ENCODE results near the gene DHX58. TPM values are rescaled to one million over a fixed set of nuclear protein-coding genes. Genes with fewer than 3 reads are reported as not detected.
A peak's percentile ranks its signal among the peaks of the same experiment; 100 is the strongest.

DHX58 gene
- total RNA-seq, 1 donor from 2014 or later: 28.4 TPM

GRCh38 chr17:42097691-42098631 is 14.6 kb downstream of the DHX58 start, which contains the start of gene ZNF385C:
ZNF385C (minus strand) TSS chr17:42098473; CDS start chr17:42063056, 35,417 bp downstream.
- DNase-seq (ENCODE audit: low spot score): no peak
- H3K9me3 Mint-ChIP-seq: no peaks in the 10 kb centered on the region
- H3K4me1 Mint-ChIP-seq (ENCODE audit: low read depth): peaks cover 7% of the 10 kb centered on the region
- H3K36me3 Mint-ChIP-seq (ENCODE audit: low read depth): peaks cover 5% of the 10 kb centered on the region
- no peak within 1 kb of the TSS for H3K27ac Mint-ChIP-seq
- H3K27me3 Mint-ChIP-seq (ENCODE audit: insufficient read depth): peaks cover 29% of the 10 kb centered on the region
- H3K4me3 Mint-ChIP-seq: peak within 1 kb of the TSS; percentile 37
- intact Hi-C loops (cut with micrococcal nuclease): no loop called here

DNA sequence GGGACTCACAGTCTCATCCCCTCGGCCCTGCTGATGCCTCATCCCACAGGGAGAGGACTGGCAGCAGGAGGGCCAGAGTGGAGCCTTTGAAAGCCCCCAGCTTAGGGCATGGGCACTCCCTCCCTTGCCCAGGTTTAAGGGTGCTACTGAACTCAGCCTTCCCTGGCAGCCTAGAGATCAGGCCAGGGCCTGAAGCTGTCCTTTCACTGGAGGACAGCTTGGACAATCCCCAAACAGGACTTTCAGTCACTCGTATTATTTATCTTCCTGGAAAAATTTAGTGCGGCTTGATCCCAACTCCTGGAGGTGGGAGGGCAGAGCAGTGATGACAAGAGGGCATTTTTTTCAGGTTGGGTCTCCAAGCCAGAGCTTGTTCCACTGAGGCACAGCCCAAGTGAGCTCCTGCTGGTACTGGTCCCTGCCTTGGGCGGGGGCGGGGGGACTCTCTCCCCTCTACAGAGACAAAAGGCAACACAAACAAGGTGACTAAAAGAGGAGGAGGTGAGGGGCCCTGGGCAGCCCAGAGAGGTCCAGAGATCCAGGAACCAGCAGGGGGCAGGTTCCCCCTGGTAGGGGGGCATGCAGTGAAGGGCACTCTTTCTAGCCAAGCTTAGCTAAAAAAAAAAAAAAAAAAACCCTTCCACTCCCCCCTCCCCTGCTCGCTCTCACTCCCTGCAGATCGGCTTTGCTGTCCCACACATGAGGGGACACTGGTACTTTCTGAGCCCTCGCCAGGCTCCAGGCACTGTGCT is 16.0 kb downstream of the DHX58 start:
- Mint-ChIP-seq H3K36me3 (ENCODE audit: low read depth) (peaks cover 4% of the 10 kb centered on the region), H3K9me3 (no peaks in the 10 kb centered on the region), H3K4me3 (no peak overlapping the region), H3K27me3 (ENCODE audit: insufficient read depth) (peaks cover 34% of the 10 kb centered on the region), H3K27ac (no peak overlapping the region), H3K4me1 (ENCODE audit: low read depth) (peaks cover 7% of the 10 kb centered on the region)
- intact Hi-C loops (cut with micrococcal nuclease): no loop called here
- DNase-seq (ENCODE audit: low spot score): no peak

- H3K27me3 Mint-ChIP-seq (ENCODE audit: insufficient read depth): peaks cover 37% of the 10 kb centered on the region
- H3K4me1 Mint-ChIP-seq (ENCODE audit: low read depth): peaks cover 7% of the 10 kb centered on the region
- DNase-seq (ENCODE audit: low spot score): no peak
- no peak overlapping the region for H3K27ac Mint-ChIP-seq
- H3K4me3 Mint-ChIP-seq: no peak overlapping the region
- no peaks in the 10 kb centered on the region for H3K9me3 Mint-ChIP-seq
- H3K36me3 Mint-ChIP-seq (ENCODE audit: low read depth): no peaks in the 10 kb centered on the region
- intact Hi-C loops (cut with micrococcal nuclease): no loop called here
These were observed 18.0 kb downstream of the DHX58 start for GRCh38 chr17:42094375-42095069.

DNA sequence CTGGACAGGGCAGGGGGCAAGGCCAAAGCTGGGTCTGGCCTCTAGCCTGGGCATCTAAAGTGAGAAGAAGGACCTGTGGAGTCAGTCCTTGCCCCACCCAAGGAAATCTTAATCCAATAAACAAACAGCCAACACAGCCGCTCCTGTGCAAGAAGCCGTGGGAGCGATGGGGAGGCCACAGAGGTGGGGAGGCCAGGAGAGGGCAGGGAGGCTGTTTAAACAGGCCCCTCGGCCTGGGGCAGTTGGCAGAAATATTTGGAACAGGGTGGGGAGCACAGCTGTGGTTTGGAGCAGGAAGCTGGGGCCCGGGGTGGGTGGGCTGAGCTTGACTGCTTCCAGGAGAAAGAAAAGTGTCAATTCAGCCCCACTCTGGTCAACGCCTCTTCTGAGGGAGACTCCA is 19.6 kb downstream of the DHX58 start:
- Mint-ChIP-seq H3K4me3 (no peak overlapping the region), H3K4me1 (ENCODE audit: low read depth) (peaks cover 6% of the 10 kb centered on the region), H3K27me3 (ENCODE audit: insufficient read depth) (peaks cover 33% of the 10 kb centered on the region), H3K27ac (no peak overlapping the region), H3K36me3 (ENCODE audit: low read depth) (no peaks in the 10 kb centered on the region), H3K9me3 (no peaks in the 10 kb centered on the region)
- DNase-seq (ENCODE audit: low spot score): no peak
- intact Hi-C loops (cut with micrococcal nuclease): no loop called here

DNA sequence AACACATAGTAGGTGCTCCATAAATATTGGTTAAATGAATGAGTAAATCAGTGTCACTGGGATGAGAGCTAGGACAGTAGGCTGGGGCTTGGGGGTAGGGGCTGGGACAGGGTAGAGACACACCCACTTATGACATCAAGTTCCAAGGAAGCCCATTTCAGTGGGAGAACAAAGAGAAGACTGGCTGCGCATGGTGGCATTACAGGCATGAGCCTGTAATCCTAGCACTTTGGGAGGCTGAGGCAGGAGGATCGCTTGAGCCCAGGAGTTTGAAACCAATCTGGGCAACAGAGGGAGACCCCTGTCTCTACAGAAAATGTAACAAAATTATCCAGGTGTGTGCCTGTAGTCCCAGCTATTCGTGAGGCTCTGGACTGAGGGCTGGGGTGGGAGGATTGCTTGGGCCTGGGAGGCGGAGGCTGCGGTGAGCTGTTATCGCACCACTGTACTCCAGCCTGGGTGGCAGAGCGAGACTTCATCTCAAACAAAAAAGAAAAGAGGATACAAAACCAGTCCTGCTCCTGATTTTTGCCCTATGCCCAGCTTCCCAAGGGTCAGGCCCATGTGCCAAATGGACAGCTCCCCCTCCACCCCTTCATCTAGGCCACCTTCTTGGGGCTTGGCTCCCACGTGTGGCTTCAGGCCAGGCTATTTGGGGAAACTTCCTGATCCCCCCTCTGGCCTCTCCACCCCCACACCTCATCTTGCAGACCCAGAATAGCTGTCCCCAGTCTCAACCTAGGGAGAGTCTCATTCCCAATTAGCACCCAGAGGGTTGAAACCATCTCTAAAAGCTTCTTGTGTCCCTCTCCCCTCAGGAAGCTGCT is 21.3 kb downstream of the DHX58 start:
- Mint-ChIP-seq H3K27me3 (ENCODE audit: insufficient read depth) (peaks cover 16% of the 10 kb centered on the region), H3K4me3 (no peak overlapping the region), H3K36me3 (ENCODE audit: low read depth) (no peaks in the 10 kb centered on the region), H3K4me1 (ENCODE audit: low read depth) (no peaks in the 10 kb centered on the region), H3K9me3 (no peaks in the 10 kb centered on the region), H3K27ac (no peak overlapping the region)
- intact Hi-C loops (cut with micrococcal nuclease): no loop called here
- no peak for DNase-seq (ENCODE audit: low spot score)

GRCh38 chr17:42088736-42089135 is 23.8 kb downstream of the DHX58 start:
- H3K27me3 Mint-ChIP-seq (ENCODE audit: insufficient read depth): peaks cover 10% of the 10 kb centered on the region
- no peaks in the 10 kb centered on the region for H3K9me3 Mint-ChIP-seq
- H3K4me3 Mint-ChIP-seq: no peak overlapping the region
- no peaks in the 10 kb centered on the region for H3K36me3 Mint-ChIP-seq (ENCODE audit: low read depth)
- DNase-seq (ENCODE audit: low spot score): no peak
- H3K4me1 Mint-ChIP-seq (ENCODE audit: low read depth): no peaks in the 10 kb centered on the region
- H3K27ac Mint-ChIP-seq: no peak overlapping the region
- intact Hi-C loops (cut with micrococcal nuclease): no loop called here

- Mint-ChIP-seq H3K4me1 (ENCODE audit: low read depth) (no peaks in the 10 kb centered on the region), H3K27ac (no peak overlapping the region), H3K36me3 (ENCODE audit: low read depth) (no peaks in the 10 kb centered on the region), H3K27me3 (ENCODE audit: insufficient read depth) (peaks cover 8% of the 10 kb centered on the region), H3K9me3 (no peaks in the 10 kb centered on the region), H3K4me3 (no peak overlapping the region)
- DNase-seq (ENCODE audit: low spot score): no peak
- intact Hi-C loops (cut with micrococcal nuclease): no loop called here
These were observed 24.5 kb downstream of the DHX58 start for GRCh38 chr17:42087736-42088705.

- H3K4me1 Mint-ChIP-seq (ENCODE audit: low read depth): no peaks in the 10 kb centered on the region
- H3K27ac Mint-ChIP-seq: no peak overlapping the region
- no peak for DNase-seq (ENCODE audit: low spot score)
- no peaks in the 10 kb centered on the region for H3K36me3 Mint-ChIP-seq (ENCODE audit: low read depth)
- no peak overlapping the region for H3K4me3 Mint-ChIP-seq
- intact Hi-C loops (cut with micrococcal nuclease): no loop called here
- no peaks in the 10 kb centered on the region for H3K9me3 Mint-ChIP-seq
- peaks cover 6% of the 10 kb centered on the region for H3K27me3 Mint-ChIP-seq (ENCODE audit: insufficient read depth)
These were observed 25.3 kb downstream of the DHX58 start for GRCh38 chr17:42087042-42087701.

GRCh38 chr17:42081516-42082129 is 30.9 kb downstream of the DHX58 start:
- Mint-ChIP-seq H3K9me3 (no peaks in the 10 kb centered on the region), H3K27ac (no peak overlapping the region), H3K4me3 (no peak overlapping the region), H3K27me3 (ENCODE audit: insufficient read depth) (peaks cover 2% of the 10 kb centered on the region), H3K36me3 (ENCODE audit: low read depth) (no peaks in the 10 kb centered on the region), H3K4me1 (ENCODE audit: low read depth) (no peaks in the 10 kb centered on the region)
- intact Hi-C loops (cut with micrococcal nuclease): no loop called here
- DNase-seq (ENCODE audit: low spot score): no peak

- no peaks in the 10 kb centered on the region for H3K9me3 Mint-ChIP-seq
- H3K27me3 Mint-ChIP-seq (ENCODE audit: insufficient read depth): peaks cover 6% of the 10 kb centered on the region
- H3K4me3 Mint-ChIP-seq: no peak overlapping the region
- H3K27ac Mint-ChIP-seq: no peak overlapping the region
- no peak for DNase-seq (ENCODE audit: low spot score)
- intact Hi-C loops (cut with micrococcal nuclease): no loop called here
- no peaks in the 10 kb centered on the region for H3K36me3 Mint-ChIP-seq (ENCODE audit: low read depth)
- no peaks in the 10 kb centered on the region for H3K4me1 Mint-ChIP-seq (ENCODE audit: low read depth)
These were observed 33.0 kb downstream of the DHX58 start for GRCh38 chr17:42079541-42079940.
